T-helper 1 cell treated with Interleukin-12 subunit alpha and Interleukin-12 subunit beta and Interleukin-4 antibody, amounts not matched to agents 30 ng/mL and 1 ng/mL, for 36 hours (primary cell): ENCODE results near the gene VSX1. TPM values are rescaled to one million over a fixed set of nuclear protein-coding genes. Genes with fewer than 3 reads are reported as not detected.

Experiments used
- total RNA-seq: library from RNA; stranded (reverse); gene quantifications from 2 replicates; pipeline ENCODE4 v1.2.3, GENCODE V29; 2022

The VSX1 gene
- total RNA-seq, 1 donor from 2014 or later: not detected

Other genes starting within 250 kb of the VSX1 start
- gene CST7, start 132.9 kb downstream of the VSX1 start, total RNA-seq: 89.9 and 98.4 TPM in 2 replicates
- 46.2 and 47.3 TPM in 2 replicates for gene APMAP, start 89.4 kb downstream of the VSX1 start, total RNA-seq
- gene ACSS1, start 24.0 kb downstream of the VSX1 start, total RNA-seq: 24.0 and 25.9 TPM in 2 replicates
- 36.1 and 38.0 TPM in 2 replicates for gene ENTPD6, start 113.6 kb upstream of the VSX1 start, total RNA-seq
- 31.2 and 35.7 TPM in 2 replicates for gene PYGB, start 165.9 kb upstream of the VSX1 start, total RNA-seq